ENCODE data around the gene PTPN7.
"Not testable (repeated sequence)": the region's sequence is repeated elsewhere in the genome, so short reads cannot be mapped to it uniquely, and the experiment has no call there.

Gene PTPN7

GRCh38 chr1:202198366-202198724 lies 37.9 kb upstream of the PTPN7 start:
- DNase-seq (ENCODE audit: low read depth), result no peak
- no peak for TF ChIP-seq CTCF (IDR thresholded peaks at IDR 0.05; ENCODE audit: control insufficient read depth, extremely low read depth, insufficient read depth)
- H3K4me3 ChIP-seq (ENCODE audit: low read depth, low read length), result no peak overlapping the region

GRCh38 chr1:202197653-202198365 lies 37.4 kb upstream of the PTPN7 start:
- no peak for TF ChIP-seq CTCF (IDR thresholded peaks at IDR 0.05; ENCODE audit: control insufficient read depth, extremely low read depth, insufficient read depth)
- DNase-seq (ENCODE audit: low read depth), result no peak
- no peak overlapping the region for H3K4me3 ChIP-seq (ENCODE audit: low read depth, low read length)

DNA sequence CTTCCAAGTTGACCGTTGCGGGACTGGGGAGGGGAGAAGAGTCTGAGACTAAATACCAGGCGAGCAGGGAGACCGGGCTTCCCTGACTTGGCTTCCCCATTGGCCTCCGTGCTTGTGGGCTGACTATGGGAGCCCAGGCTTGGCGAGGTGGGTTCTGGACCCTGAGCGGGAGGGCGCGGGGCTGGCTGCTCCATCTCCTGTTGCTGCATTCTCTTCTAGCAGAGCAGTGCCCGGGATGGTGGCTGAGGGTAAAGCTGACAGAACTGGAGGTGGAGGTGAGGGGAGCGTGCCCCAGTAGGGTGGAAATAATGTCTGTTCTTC lies 33.9 kb upstream of the PTPN7 start:
- TF ChIP-seq CTCF (IDR thresholded peaks at IDR 0.05; ENCODE audit: control insufficient read depth, extremely low read depth, insufficient read depth), result no peak
- no peak for DNase-seq (ENCODE audit: low read depth)
- H3K4me3 ChIP-seq (ENCODE audit: low read depth, low read length), result no peak overlapping the region

- H3K4me3 ChIP-seq (ENCODE audit: low read depth, low read length), result no peak within 1 kb of the TSS
- no peak for DNase-seq (ENCODE audit: low read depth)
- TF ChIP-seq CTCF (IDR thresholded peaks at IDR 0.05; ENCODE audit: control insufficient read depth, extremely low read depth, insufficient read depth), result no peak
These were observed 33.4 kb upstream of the PTPN7 start, which contains the start of gene LGR6 for GRCh38 chr1:202193614-202194327. Gene LGR6, plus strand, starts transcription at chr1:202193799. Its CDS starts 191 bp downstream, at chr1:202193990.

GRCh38 chr1:202192770-202193613 lies 32.6 kb upstream of the PTPN7 start:
- no peak overlapping the region for H3K4me3 ChIP-seq (ENCODE audit: low read depth, low read length)
- DNase-seq (ENCODE audit: low read depth), result no peak
- TF ChIP-seq CTCF (IDR thresholded peaks at IDR 0.05; ENCODE audit: control insufficient read depth, extremely low read depth, insufficient read depth), result peak; percentile 81

- DNase-seq (ENCODE audit: low read depth); H3K4me3 ChIP-seq (ENCODE audit: low read depth, low read length): not testable (repeated sequence)
These were observed 31.0 kb upstream of the PTPN7 start for GRCh38 chr1:202191391-202191790.
